AG09319 (cell line): ENCODE data around the gene ALPG.
"Not testable (repeated sequence)": the region's sequence is repeated elsewhere in the genome, so short reads cannot be mapped to it uniquely, and the experiment has no call there.

Source experiments
- DNase-seq: peaks from one replicate; pipeline ENCODE4 v3.0.0-alpha.2; 2010; ENCODE audit warnings: low read depth; ENCODE audit errors: extremely low read depth
- CTCF ChIP-seq: IDR thresholded peaks from 2 replicates; pipeline ENCODE4 v1.5.1; 2011; ENCODE audit warnings: low read depth, mild to moderate bottlenecking, inconsistent platforms, low read length, moderate library complexity

The ALPG gene

GRCh38 chr2:232441147-232441651, 34.6 kb downstream of the ALPG start:
- DNase-seq = no peak
- no peak for TF ChIP-seq CTCF

- DNase-seq = not testable (repeated sequence)
Measured at GRCh38 chr2:232441922-232442321, 35.3 kb downstream of the ALPG start.

- DNase-seq = not testable (repeated sequence)
Measured at GRCh38 chr2:232442431-232442830, 35.8 kb downstream of the ALPG start.

- DNase-seq = not testable (repeated sequence)
Measured at GRCh38 chr2:232443047-232443446, 36.4 kb downstream of the ALPG start.

- DNase-seq = not testable (repeated sequence)
Measured at GRCh38 chr2:232443669-232444408, 37.2 kb downstream of the ALPG start.

GRCh38 chr2:232444409-232445148, 37.9 kb downstream of the ALPG start:
- DNase-seq = no peak

GRCh38 chr2:232445149-232445885, 38.7 kb downstream of the ALPG start:
- not testable (repeated sequence) for DNase-seq

More at GRCh38 chr2:232444409-232445148, 37.9 kb downstream of the ALPG start:
- peak; percentile 67 for TF ChIP-seq CTCF

- not testable (repeated sequence) for DNase-seq
Measured at GRCh38 chr2:232446266-232446777, 39.7 kb downstream of the ALPG start.

GRCh38 chr2:232447091-232447620, 40.5 kb downstream of the ALPG start:
- DNase-seq = no peak
- TF ChIP-seq CTCF = no peak

GRCh38 chr2:232447638-232448303, 41.1 kb downstream of the ALPG start:
- no peak for DNase-seq
- no peak for TF ChIP-seq CTCF
